ENCODE results near the gene RUNX2. TPM values are rescaled to one million over a fixed set of nuclear protein-coding genes. Genes with fewer than 3 reads are reported as not detected.

The RUNX2 gene
- total and polyA plus RNA-seq, 9 of the 15 experiments (the other 6 are each of a cell fraction or from before 2014, with no cell fraction given): 0.29 to 1.00 (median 0.43) TPM

GRCh38 chr6:45302832-45303231 is 25.3 kb upstream of the RUNX2 start (continued):
- TF ChIP-seq, protein P1, sequence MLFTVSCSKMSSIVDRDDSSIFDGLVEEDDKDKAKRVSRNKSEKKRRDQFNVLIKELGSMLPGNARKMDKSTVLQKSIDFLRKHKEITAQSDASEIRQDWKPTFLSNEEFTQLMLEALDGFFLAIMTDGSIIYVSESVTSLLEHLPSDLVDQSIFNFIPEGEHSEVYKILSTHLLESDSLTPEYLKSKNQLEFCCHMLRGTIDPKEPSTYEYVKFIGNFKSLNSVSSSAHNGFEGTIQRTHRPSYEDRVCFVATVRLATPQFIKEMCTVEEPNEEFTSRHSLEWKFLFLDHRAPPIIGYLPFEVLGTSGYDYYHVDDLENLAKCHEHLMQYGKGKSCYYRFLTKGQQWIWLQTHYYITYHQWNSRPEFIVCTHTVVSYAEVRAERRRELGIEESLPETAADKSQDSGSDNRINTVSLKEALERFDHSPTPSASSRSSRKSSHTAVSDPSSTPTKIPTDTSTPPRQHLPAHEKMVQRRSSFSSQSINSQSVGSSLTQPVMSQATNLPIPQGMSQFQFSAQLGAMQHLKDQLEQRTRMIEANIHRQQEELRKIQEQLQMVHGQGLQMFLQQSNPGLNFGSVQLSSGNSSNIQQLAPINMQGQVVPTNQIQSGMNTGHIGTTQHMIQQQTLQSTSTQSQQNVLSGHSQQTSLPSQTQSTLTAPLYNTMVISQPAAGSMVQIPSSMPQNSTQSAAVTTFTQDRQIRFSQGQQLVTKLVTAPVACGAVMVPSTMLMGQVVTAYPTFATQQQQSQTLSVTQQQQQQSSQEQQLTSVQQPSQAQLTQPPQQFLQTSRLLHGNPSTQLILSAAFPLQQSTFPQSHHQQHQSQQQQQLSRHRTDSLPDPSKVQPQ (CRISPR knock-in tag; IDR thresholded peaks at IDR 0.05; ENCODE audit: borderline replicate concordance): no peak
- no peak for TF ChIP-seq HDAC2 (IDR thresholded peaks at IDR 0.05)
- TF ChIP-seq ZBTB8A (IDR thresholded peaks at IDR 0.05; ENCODE audit: partially characterized antibody): no peak
- TF ChIP-seq BRCA1 (IDR thresholded peaks at IDR 0.05): no peak
- no peak for TF ChIP-seq BRCA1 (CRISPR knock-in tag; IDR thresholded peaks at IDR 0.05)
- TF ChIP-seq SMARCC2 (IDR thresholded peaks at IDR 0.05; ENCODE audit: low read depth): no peak
- no peak for TF ChIP-seq POLR3G (IDR thresholded peaks at IDR 0.05; ENCODE audit: extremely low read depth, insufficient read length, insufficient replicate concordance)

DNA sequence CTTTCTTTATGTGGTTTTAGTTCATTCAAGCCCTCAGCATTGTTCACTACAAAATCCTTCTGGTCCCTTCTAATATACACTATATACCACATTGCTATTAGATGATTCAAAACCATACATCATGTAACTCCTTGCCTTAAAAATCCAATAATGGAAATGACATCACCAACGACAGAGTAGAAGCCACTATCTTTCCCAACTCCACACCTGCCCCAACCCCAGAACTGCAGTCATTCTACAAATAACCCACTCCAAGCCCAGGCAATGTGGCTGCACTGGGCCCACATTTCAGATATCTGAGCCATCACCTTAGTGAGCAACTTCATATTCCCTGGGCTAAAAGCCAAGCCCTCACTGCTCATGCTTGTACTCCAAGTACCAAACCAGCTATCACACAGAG is 22.6 kb upstream of the RUNX2 start:
- H3K9ac ChIP-seq (ENCODE audit: insufficient read depth in 1 of 2, low read depth in 2 of 2, low read length in 2 of 2): no peak overlapping the region
- H2AFZ ChIP-seq (ENCODE audit: low read depth, low read length): no peak overlapping the region
- TF ChIP-seq MEF2A (IDR thresholded peaks at IDR 0.05; ENCODE audit: control insufficient read depth, low read depth, low read length) (0 out of 2 replicates have a peak, but pooled peaks have one; percentile 13), MYC (IDR thresholded peaks at IDR 0.05; ENCODE audit: low read depth, low read length) (no peak), MYC (CRISPR knock-in tag; IDR thresholded peaks at IDR 0.05; ENCODE audit: borderline replicate concordance, low read depth) (no peak), MED1 (CRISPR knock-in tag; IDR thresholded peaks at IDR 0.05; ENCODE audit: borderline replicate concordance) (no peak), ZC3H11A (IDR thresholded peaks at IDR 0.05; ENCODE audit: low read depth, low read length) (no peak)
- no peaks in the 10 kb centered on the region for H3K27me3 ChIP-seq (ENCODE audit: control insufficient read depth in 2 of 2, insufficient read depth in 2 of 2, low read length in 2 of 2)
- H4K20me1 ChIP-seq (replicated peaks; ENCODE audit: control insufficient read depth, insufficient read depth, low read length): no peaks in the 10 kb centered on the region
- ChIA-PET POLR2A (no interaction called here), CTCF (ENCODE audit: low intra/inter-chr PET ratio) (no interaction called here)
- no peaks in the 10 kb centered on the region for H3K9me3 ChIP-seq (replicated peaks; ENCODE audit: control insufficient read depth, insufficient read depth, low read depth, low read length)
- no peaks in the 10 kb centered on the region for H3K79me2 ChIP-seq (ENCODE audit: control insufficient read depth, insufficient read depth, low read length)
- FAIRE-seq (no peak), DNase-seq (ENCODE audit: extremely low read depth in 1 of 4, low spot score in 3 of 4) (no peak), ATAC-seq (no peak)
- no peak overlapping the region for H3K4me3 ChIP-seq
- H3K9me1 ChIP-seq (ENCODE audit: control insufficient read depth, insufficient read depth, low read length): no peaks in the 10 kb centered on the region
- no TSS peak for BruUV-seq (replicated peaks)
- intact Hi-C loops (cut with micrococcal nuclease) (no loop called here), in situ Hi-C loops (cut with MboI) (no loop called here)
- H3K4me1 ChIP-seq (replicated peaks in 1 of 2; ENCODE audit: control insufficient read depth in 2 of 2, insufficient read depth in 2 of 2, low read length in 2 of 2): peaks cover 0 to 7% of the 10 kb centered on the region in 2 experiments; a peak in 2 of 5 replicates
- H3K27ac ChIP-seq (ENCODE audit: extremely low read depth, low read depth, low read length): no peak overlapping the region
- no peaks in the 10 kb centered on the region for H3K36me3 ChIP-seq (ENCODE audit: control insufficient read depth, insufficient read depth, low read length)
- WGBS (ENCODE audit: insufficient coverage, low coverage, missing lambda C conversion rate): 14% methylated on average over 1 of the region's 1 CpG
- H3K4me2 ChIP-seq (ENCODE audit: insufficient read depth, low read length): no peak overlapping the region

Measured in K562 (cell line).